DMS53 (cell line): ENCODE measurements around the gene FAM3C.
A peak's percentile ranks its signal among the peaks of the same experiment; 100 is the strongest.

ENCODE experiments used
- DNase-seq: peaks from one replicate; lab custom pipeline; 2025; lab: John Stamatoyannopoulos, UW

FAM3C gene

GRCh38 chr7:121379930-121380329 lies 16.2 kb downstream of the FAM3C start:
- DNase-seq: no peak

GRCh38 chr7:121376979-121377378 lies 19.1 kb downstream of the FAM3C start:
- no peak for DNase-seq

GRCh38 chr7:121373177-121373576 lies 22.9 kb downstream of the FAM3C start:
- DNase-seq: peak; percentile 29

- no peak for DNase-seq
Observed at GRCh38 chr7:121372376-121373010, 23.6 kb downstream of the FAM3C start.

GRCh38 chr7:121371883-121372282 lies 24.2 kb downstream of the FAM3C start:
- DNase-seq: no peak

GRCh38 chr7:121371367-121371766 lies 24.7 kb downstream of the FAM3C start:
- DNase-seq: no peak

- DNase-seq: no peak
Observed at GRCh38 chr7:121369462-121369861, 26.6 kb downstream of the FAM3C start.

- DNase-seq: peak; percentile 69
Observed at GRCh38 chr7:121366852-121367431, 29.2 kb downstream of the FAM3C start.

- no peak for DNase-seq
Observed at GRCh38 chr7:121360564-121360963, 35.5 kb downstream of the FAM3C start.

- DNase-seq: no peak
Observed at GRCh38 chr7:121355574-121355973, 40.5 kb downstream of the FAM3C start.

GRCh38 chr7:121352323-121352722 lies 43.8 kb downstream of the FAM3C start:
- DNase-seq: no peak

- DNase-seq: peak; percentile 26
Observed at GRCh38 chr7:121351682-121352081, 44.4 kb downstream of the FAM3C start.

- no peak for DNase-seq
Observed at GRCh38 chr7:121344497-121344896, 51.6 kb downstream of the FAM3C start.

GRCh38 chr7:121344093-121344492 lies 52.0 kb downstream of the FAM3C start:
- DNase-seq: no peak

- DNase-seq: no peak
Observed at GRCh38 chr7:121343302-121343701, 52.8 kb downstream of the FAM3C start.

GRCh38 chr7:121342631-121343030 lies 53.5 kb downstream of the FAM3C start:
- no peak for DNase-seq

GRCh38 chr7:121341933-121342332 lies 54.2 kb downstream of the FAM3C start:
- no peak for DNase-seq

- no peak for DNase-seq
Observed at GRCh38 chr7:121339082-121339481, 57.0 kb downstream of the FAM3C start.

- peak; percentile 57 for DNase-seq
Observed at GRCh38 chr7:121337398-121337797, 58.7 kb downstream of the FAM3C start.

- no peak for DNase-seq
Observed at GRCh38 chr7:121336579-121336978, 59.5 kb downstream of the FAM3C start.

- DNase-seq: no peak
Observed at GRCh38 chr7:121334875-121335648, 61.0 kb downstream of the FAM3C start.

- no peak for DNase-seq
Observed at GRCh38 chr7:121334376-121334775, 61.7 kb downstream of the FAM3C start.

- no peak for DNase-seq
Observed at GRCh38 chr7:121331574-121331973, 64.5 kb downstream of the FAM3C start.
